ENCODE data around the gene TSHZ2.

DNA sequence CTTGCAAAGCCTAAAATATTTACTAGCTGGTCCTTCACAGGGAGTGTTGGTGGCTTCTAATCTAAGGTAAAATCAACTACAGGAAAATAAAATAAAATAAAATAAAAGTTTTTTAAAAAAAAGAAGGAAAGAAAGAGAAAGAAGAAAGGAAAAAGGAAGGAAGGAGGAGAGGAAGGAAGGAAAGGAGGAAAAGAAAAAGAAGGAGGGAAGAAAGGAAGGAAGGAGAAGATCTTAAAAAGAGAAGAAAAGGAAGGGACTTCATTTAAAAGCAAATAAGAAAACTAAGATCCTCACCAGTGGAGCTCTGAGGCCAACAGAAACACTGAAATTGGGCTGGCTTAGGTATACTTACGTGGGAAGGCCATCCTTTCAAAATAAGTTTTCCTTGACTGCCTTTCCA lies 178.4 kb downstream of the TSHZ2 start:
- TF ChIP-seq, protein P1, sequence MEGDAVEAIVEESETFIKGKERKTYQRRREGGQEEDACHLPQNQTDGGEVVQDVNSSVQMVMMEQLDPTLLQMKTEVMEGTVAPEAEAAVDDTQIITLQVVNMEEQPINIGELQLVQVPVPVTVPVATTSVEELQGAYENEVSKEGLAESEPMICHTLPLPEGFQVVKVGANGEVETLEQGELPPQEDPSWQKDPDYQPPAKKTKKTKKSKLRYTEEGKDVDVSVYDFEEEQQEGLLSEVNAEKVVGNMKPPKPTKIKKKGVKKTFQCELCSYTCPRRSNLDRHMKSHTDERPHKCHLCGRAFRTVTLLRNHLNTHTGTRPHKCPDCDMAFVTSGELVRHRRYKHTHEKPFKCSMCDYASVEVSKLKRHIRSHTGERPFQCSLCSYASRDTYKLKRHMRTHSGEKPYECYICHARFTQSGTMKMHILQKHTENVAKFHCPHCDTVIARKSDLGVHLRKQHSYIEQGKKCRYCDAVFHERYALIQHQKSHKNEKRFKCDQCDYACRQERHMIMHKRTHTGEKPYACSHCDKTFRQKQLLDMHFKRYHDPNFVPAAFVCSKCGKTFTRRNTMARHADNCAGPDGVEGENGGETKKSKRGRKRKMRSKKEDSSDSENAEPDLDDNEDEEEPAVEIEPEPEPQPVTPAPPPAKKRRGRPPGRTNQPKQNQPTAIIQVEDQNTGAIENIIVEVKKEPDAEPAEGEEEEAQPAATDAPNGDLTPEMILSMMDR (IDR thresholded peaks at IDR 0.05), result no peak
- TF ChIP-seq POLR2A (IDR thresholded peaks at IDR 0.05), result no peak
